ENCODE data around the gene SCN8A.
"Not testable (repeated sequence)": the region's sequence is repeated elsewhere in the genome, so short reads cannot be mapped to it uniquely, and the experiment has no call there.

SCN8A gene

GRCh38 chr12:51625370-51625769 lies 34.3 kb downstream of the SCN8A start:
- DNase-seq = no peak

GRCh38 chr12:51626115-51626514 lies 35.1 kb downstream of the SCN8A start:
- no peak for DNase-seq

- DNase-seq = no peak
These were observed 35.6 kb downstream of the SCN8A start for GRCh38 chr12:51626629-51627028.

GRCh38 chr12:51630256-51630880 lies 39.3 kb downstream of the SCN8A start:
- DNase-seq = no peak

- no peak for DNase-seq
These were observed 40.0 kb downstream of the SCN8A start for GRCh38 chr12:51630986-51631385.

GRCh38 chr12:51631591-51631990 lies 40.6 kb downstream of the SCN8A start:
- no peak for DNase-seq

- DNase-seq = no peak
These were observed 41.6 kb downstream of the SCN8A start for GRCh38 chr12:51632623-51633022.

- DNase-seq = no peak
These were observed 44.3 kb downstream of the SCN8A start for GRCh38 chr12:51635346-51635745.

- DNase-seq = no peak
These were observed 45.5 kb downstream of the SCN8A start for GRCh38 chr12:51636581-51636980.

- no peak for DNase-seq
These were observed 46.0 kb downstream of the SCN8A start for GRCh38 chr12:51636986-51637385.

GRCh38 chr12:51639361-51639760 lies 48.3 kb downstream of the SCN8A start:
- DNase-seq = no peak

- DNase-seq = no peak
These were observed 51.3 kb downstream of the SCN8A start for GRCh38 chr12:51642286-51642685.

GRCh38 chr12:51643951-51644350 lies 52.9 kb downstream of the SCN8A start:
- DNase-seq = no peak

GRCh38 chr12:51644691-51645090 lies 53.7 kb downstream of the SCN8A start:
- DNase-seq = not testable (repeated sequence)

GRCh38 chr12:51645961-51646360 lies 54.9 kb downstream of the SCN8A start:
- DNase-seq = no peak

GRCh38 chr12:51647647-51648046 lies 56.6 kb downstream of the SCN8A start:
- DNase-seq = no peak

- no peak for DNase-seq
These were observed 62.4 kb downstream of the SCN8A start for GRCh38 chr12:51653431-51653830.

- DNase-seq = no peak
These were observed 70.2 kb downstream of the SCN8A start for GRCh38 chr12:51661199-51661598.

- no peak for DNase-seq
These were observed 70.8 kb downstream of the SCN8A start for GRCh38 chr12:51661836-51662235.

GRCh38 chr12:51662728-51663154 lies 71.7 kb downstream of the SCN8A start:
- no peak for DNase-seq

GRCh38 chr12:51663390-51663789 lies 72.4 kb downstream of the SCN8A start:
- DNase-seq = no peak

- DNase-seq = no peak
These were observed 75.7 kb downstream of the SCN8A start for GRCh38 chr12:51666696-51667095.

- no peak for DNase-seq
These were observed 76.2 kb downstream of the SCN8A start for GRCh38 chr12:51667269-51667668.

- no peak for DNase-seq
These were observed 78.2 kb downstream of the SCN8A start for GRCh38 chr12:51669271-51669670.

GRCh38 chr12:51669996-51670395 lies 79.0 kb downstream of the SCN8A start:
- no peak for DNase-seq

- no peak for DNase-seq
These were observed 81.3 kb downstream of the SCN8A start for GRCh38 chr12:51672334-51672733.

All from activated CD8-positive, alpha-beta memory T cell treated with anti-CD3 and anti-CD28 coated beads, Interleukin-2, amount 50 U/mL, for 4 hours (primary cell).